Keratinocyte (primary cell): ENCODE measurements around the gene RNMT. TPM values are rescaled to one million over a fixed set of nuclear protein-coding genes. Genes with fewer than 3 reads are reported as not detected.

Source experiments
- DNase-seq: peaks from one replicate; pipeline ENCODE4 v3.0.0-alpha.2; 2011; ENCODE audit warnings: low read depth, missing footprints, low spot score
- FAIRE-seq: peaks from 2 replicates; lab custom pipeline; 2011; peaks lifted over from hg19 to GRCh38; lab: Jason Lieb, UNC
- H2AFZ ChIP-seq: 2 replicates; pipeline ENCODE4 v1.6.0; 2012; ENCODE audit warnings: low read length, control low read depth, inconsistent platforms; ENCODE audit not compliant: control insufficient read depth
- H3K27ac ChIP-seq: 2 replicates; pipeline ENCODE4 v1.5.1; 2011; ENCODE audit warnings: low read length; ENCODE audit not compliant: control insufficient read depth, insufficient read depth
- H3K27me3 ChIP-seq: 3 replicates; pipeline ENCODE4 v1.6.0; 2011; ENCODE audit warnings: low read length; ENCODE audit not compliant: control insufficient read depth, insufficient read depth; ENCODE audit errors: extremely low read depth
- H3K36me3 ChIP-seq, 2 experiments: 2 replicates in 1 of 2; 3 replicates in 1 of 2; pipeline ENCODE4 v1.5.1; 2011; ENCODE audit warnings: low read length in 2 of 2, mild to moderate bottlenecking in 1 of 2; ENCODE audit not compliant: control insufficient read depth in 2 of 2, insufficient read depth in 2 of 2; ENCODE audit errors: extremely low read depth in 1 of 2
- H3K4me1 ChIP-seq: 3 replicates; pipeline ENCODE4 v1.5.1; 2011; ENCODE audit warnings: low read length; ENCODE audit not compliant: control insufficient read depth, insufficient read depth; ENCODE audit errors: extremely low read depth
- H3K4me2 ChIP-seq: 3 replicates; pipeline ENCODE4 v1.6.0; 2011; ENCODE audit warnings: low read depth, low read length; ENCODE audit not compliant: control insufficient read depth, insufficient read depth; ENCODE audit errors: extremely low read depth
- H3K4me3 ChIP-seq, 3 experiments: fragments of 200-600 bp in 1 of 3; sonication (generic) in 1 of 3; 2 replicates in 2 of 3; 3 replicates in 1 of 3; pipeline ENCODE4 v1.5.1; 2011 to 2016; ENCODE audit warnings: low read length in 3 of 3, mild to moderate bottlenecking in 3 of 3, control low read depth in 2 of 3, inconsistent platforms in 1 of 3, low read depth in 1 of 3, mixed read lengths in 1 of 3, mixed run types in 1 of 3, moderate library complexity in 1 of 3; ENCODE audit not compliant: control insufficient read depth in 2 of 3, insufficient read depth in 2 of 3; ENCODE audit errors: extremely low read depth in 1 of 3
- H3K79me2 ChIP-seq: 2 replicates; pipeline ENCODE4 v1.6.0; 2012; ENCODE audit warnings: low read length; ENCODE audit not compliant: control insufficient read depth, insufficient read depth
- H3K9ac ChIP-seq: 3 replicates; pipeline ENCODE4 v1.6.0; 2011; ENCODE audit warnings: low read length; ENCODE audit not compliant: control insufficient read depth, insufficient read depth; ENCODE audit errors: extremely low read depth
- H3K9me1 ChIP-seq: 3 replicates; pipeline ENCODE4 v1.6.0; 2011; ENCODE audit warnings: low read length; ENCODE audit not compliant: control insufficient read depth, insufficient read depth; ENCODE audit errors: extremely low read depth
- H3K9me3 ChIP-seq: 2 replicates; pipeline ENCODE4 v1.5.1; 2012; ENCODE audit warnings: low read depth, low read length; ENCODE audit not compliant: control insufficient read depth
- H4K20me1 ChIP-seq: 3 replicates; pipeline ENCODE4 v1.6.0; 2011; ENCODE audit warnings: low read length; ENCODE audit not compliant: control insufficient read depth, insufficient read depth; ENCODE audit errors: extremely low read depth
- CTCF ChIP-seq, 3 experiments: IDR thresholded peaks in 1 of 3; conservative IDR thresholded peaks in 1 of 3; optimal IDR thresholded peaks in 1 of 3; 2 replicates in 2 of 3; 3 replicates in 1 of 3; pipeline versions ENCODE3 to v1.5.1; 2011; ENCODE audit warnings: low read length in 3 of 3, mild to moderate bottlenecking in 3 of 3, moderate library complexity in 2 of 3, control low read depth in 1 of 3, inconsistent platforms in 1 of 3; ENCODE audit not compliant: insufficient read depth in 2 of 3; ENCODE audit errors: extremely low read depth in 1 of 3
- EZH2 ChIP-seq: IDR thresholded peaks from one replicate; pipeline ENCODE4 v1.6.1; 2012; ENCODE audit warnings: inconsistent platforms, mild to moderate bottlenecking, low read length, moderate library complexity
- dilution Hi-C: fragments of 300-500 bp; cut with MboI; formaldehyde crosslinking; loops from one replicate; pipeline ENCODE4 v1.7.0; 2020; ENCODE audit warnings: low sequenced_read_pairs; ENCODE audit not compliant: extremely low pct_ligation_motif_present
- polyA plus RNA-seq, 5 experiments: library from polyadenylated mRNA; depleted of rRNA in 3 of 5; stranded (reverse) in 3 of 5; stranded (forward) in 1 of 5; unstranded in 1 of 5; fragments of >200 nt; gene quantifications; 1 replicate in 1 of 5; 2 replicates in 3 of 5; 3 replicates in 1 of 5; pipeline versions ENCODE4 v1.2.1 to v1.2.3, GENCODE V29; 2011 to 2012; ENCODE audit warnings: missing spikeins in 2 of 5, low read depth in 1 of 5, low replicate concordance in 1 of 5

Gene RNMT
- polyA plus RNA-seq, 1 donor (not counting 4 experiments of a cell fraction or from before 2014, with no cell fraction given): 22.6 TPM

GRCh38 chr18:13758622-13759021 is 32.1 kb downstream of the RNMT start:
- H3K9me1 ChIP-seq: no peaks in the 10 kb centered on the region
- DNase-seq: no peak
- no peak overlapping the region for H3K9ac ChIP-seq
- H3K4me3 ChIP-seq: no peak overlapping the region
- TF ChIP-seq EZH2 (no peak), CTCF (optimal IDR thresholded peaks at IDR 0.05 in 1 of 3, IDR thresholded peaks at IDR 0.05 in 1 of 3, conservative IDR thresholded peaks at IDR 0.05 in 1 of 3; ENCODE audit: extremely low read depth in 1 of 3, insufficient read depth in 2 of 3, low read length in 3 of 3) (no peak)
- H3K79me2 ChIP-seq: no peaks in the 10 kb centered on the region
- no peak overlapping the region for H3K4me2 ChIP-seq
- no peaks in the 10 kb centered on the region for H4K20me1 ChIP-seq
- no peak overlapping the region for H3K27ac ChIP-seq
- no peak for FAIRE-seq
- H3K27me3 ChIP-seq: no peaks in the 10 kb centered on the region
- no peaks in the 10 kb centered on the region for H3K9me3 ChIP-seq
- dilution Hi-C loops: no loop called here
- peaks cover 6 to 19% of the 10 kb centered on the region in 2 experiments for H3K36me3 ChIP-seq
- H3K4me1 ChIP-seq: peaks cover 5% of the 10 kb centered on the region
- H2AFZ ChIP-seq: no peak overlapping the region

GRCh38 chr18:13760047-13760446 is 33.6 kb downstream of the RNMT start:
- DNase-seq (no peak), FAIRE-seq (no peak)
- Histone ChIP-seq H3K4me2 (no peak overlapping the region), H2AFZ (no peak overlapping the region), H3K27me3 (no peaks in the 10 kb centered on the region), H3K4me3 (no peak overlapping the region), H4K20me1 (no peaks in the 10 kb centered on the region), H3K9me1 (no peaks in the 10 kb centered on the region), H3K27ac (no peak overlapping the region), H3K36me3 (peaks cover 6 to 12% of the 10 kb centered on the region in 2 experiments), H3K4me1 (peaks cover 5% of the 10 kb centered on the region), H3K9me3 (no peaks in the 10 kb centered on the region), H3K9ac (no peak overlapping the region), H3K79me2 (no peaks in the 10 kb centered on the region)
- dilution Hi-C loops: no loop called here
- TF ChIP-seq EZH2 (no peak), CTCF (optimal IDR thresholded peaks at IDR 0.05 in 1 of 3, IDR thresholded peaks at IDR 0.05 in 1 of 3, conservative IDR thresholded peaks at IDR 0.05 in 1 of 3; ENCODE audit: extremely low read depth in 1 of 3, insufficient read depth in 2 of 3, low read length in 3 of 3) (no peak)
